GM12801 (cell line): ENCODE measurements around the gene VPS41.

Experiments used
- CTCF ChIP-seq: IDR thresholded peaks from one replicate; pipeline ENCODE4 v1.5.1; 2011; ENCODE audit warnings: control low read depth; ENCODE audit not compliant: insufficient read length; ENCODE audit errors: extremely low read depth

VPS41 gene

DNA sequence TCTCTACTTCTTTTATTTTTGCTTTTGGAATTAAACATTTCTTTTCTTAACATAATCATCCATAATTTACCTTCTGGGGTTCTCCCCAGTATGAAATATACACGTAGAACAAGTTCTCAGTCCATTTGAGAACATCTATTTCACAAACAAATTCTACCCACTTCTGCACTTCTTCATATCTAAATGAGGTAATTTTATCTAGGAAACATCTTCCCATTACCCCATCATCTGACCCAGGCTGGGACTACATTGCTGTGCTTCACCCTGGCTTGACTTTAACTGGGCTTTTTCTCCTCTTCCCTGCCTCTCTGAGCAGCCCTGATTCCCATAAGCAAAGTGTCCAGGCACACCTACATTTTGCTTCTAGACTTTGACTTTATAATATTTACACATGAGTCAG, 234.5 kb downstream of the VPS41 start:
- TF ChIP-seq CTCF: no peak

DNA sequence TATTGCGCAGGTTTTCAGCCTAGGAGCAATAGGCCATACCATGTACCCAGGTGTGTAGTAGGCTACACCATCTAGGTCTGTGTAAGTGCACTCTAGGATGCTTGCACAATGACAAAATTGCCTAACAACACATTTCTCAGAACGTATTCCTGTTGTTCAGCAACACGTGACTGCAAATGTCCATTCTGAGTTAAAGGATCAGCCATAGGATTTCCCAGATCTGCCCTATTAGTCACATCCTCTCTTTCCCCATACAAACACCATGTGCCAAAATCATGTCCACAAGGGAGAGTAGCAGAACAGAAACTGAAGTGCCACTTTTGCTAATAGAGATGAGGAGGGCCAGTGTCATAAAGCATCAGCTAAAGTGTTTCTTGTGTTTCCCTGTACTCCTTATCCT, 235.2 kb downstream of the VPS41 start:
- TF ChIP-seq CTCF: no peak
